ENCODE measurements around the gene CLASP1. TPM values are rescaled to one million over a fixed set of nuclear protein-coding genes. Genes with fewer than 3 reads are reported as not detected.

The CLASP1 gene
- total and polyA plus RNA-seq, 2 donors: 25.4 to 109 TPM

GRCh38 chr2:121550669-121551068 is 98.6 kb downstream of the CLASP1 start:
- H3K4me3 ChIP-seq (ENCODE audit: low read depth, low read length): no peak overlapping the region
- H3K4me1 ChIP-seq (ENCODE audit: insufficient read depth): peaks cover 2% of the 10 kb centered on the region
- WGBS: 84% methylated on average over 2 of the region's 2 CpGs
- no peak overlapping the region for H3K27ac ChIP-seq (ENCODE audit: low read depth)
- no peaks in the 10 kb centered on the region for H3K36me3 ChIP-seq (ENCODE audit: insufficient read depth)
- DNase-seq (ENCODE audit: extremely low spot score): no peak

DNA sequence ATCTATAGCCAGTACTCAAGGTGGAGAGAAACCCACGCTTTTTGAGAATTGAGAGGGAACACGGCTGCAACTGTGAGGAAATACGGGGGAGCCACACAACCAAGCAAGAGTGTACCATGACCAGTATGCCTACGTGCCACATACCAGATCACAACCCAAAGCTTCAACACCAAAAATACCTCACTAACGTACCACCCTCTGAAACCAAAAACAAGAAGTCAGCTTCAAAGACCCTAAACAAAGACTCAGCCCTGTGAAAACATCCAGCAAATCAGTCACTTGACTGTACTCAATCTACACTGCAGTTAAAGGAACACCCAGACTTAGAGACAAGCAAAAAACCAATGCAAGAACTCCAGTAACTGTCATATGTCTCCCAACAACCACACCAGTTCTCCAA is 101.6 kb downstream of the CLASP1 start:
- Histone ChIP-seq H3K36me3 (ENCODE audit: insufficient read depth) (no peaks in the 10 kb centered on the region), H3K27ac (ENCODE audit: low read depth) (no peak overlapping the region), H3K4me3 (ENCODE audit: low read depth, low read length) (no peak overlapping the region), H3K4me1 (ENCODE audit: insufficient read depth) (peaks cover 2% of the 10 kb centered on the region)
- WGBS: 95% methylated on average over 5 of the region's 5 CpGs
- no peak for DNase-seq (ENCODE audit: extremely low spot score)

- DNase-seq (ENCODE audit: extremely low spot score): no peak
- no peak overlapping the region for H3K27ac ChIP-seq (ENCODE audit: low read depth)
- H3K4me1 ChIP-seq (ENCODE audit: insufficient read depth): peaks cover 2% of the 10 kb centered on the region
- WGBS: 93% methylated on average over 2 of the region's 2 CpGs
- H3K4me3 ChIP-seq (ENCODE audit: low read depth, low read length): no peak overlapping the region
- H3K36me3 ChIP-seq (ENCODE audit: insufficient read depth): no peaks in the 10 kb centered on the region
Observed at GRCh38 chr2:121545913-121546312, 103.3 kb downstream of the CLASP1 start.

DNA sequence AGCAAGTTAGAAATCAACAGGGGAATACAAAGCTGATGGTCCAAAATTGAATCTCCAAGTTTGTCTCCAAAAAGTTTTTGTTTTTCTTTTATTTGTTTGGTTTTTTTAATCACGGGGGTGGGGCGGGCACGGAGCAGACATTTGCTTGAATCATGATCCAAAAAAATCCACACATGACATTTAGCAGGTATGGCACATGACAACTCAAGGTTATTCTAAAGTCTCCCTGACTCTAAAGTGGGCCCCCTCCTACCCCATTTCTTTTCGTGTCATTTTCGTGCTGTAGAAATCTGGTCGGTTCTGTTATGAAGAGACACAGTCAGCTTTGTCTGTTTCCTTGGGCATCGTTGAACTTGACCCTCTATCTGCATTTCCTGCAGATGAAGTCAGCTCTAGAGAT is 104.0 kb downstream of the CLASP1 start:
- no peak overlapping the region for H3K4me3 ChIP-seq (ENCODE audit: low read depth, low read length)
- DNase-seq (ENCODE audit: extremely low spot score): no peak
- no peak overlapping the region for H3K27ac ChIP-seq (ENCODE audit: low read depth)
- H3K4me1 ChIP-seq (ENCODE audit: insufficient read depth): peaks cover 2% of the 10 kb centered on the region
- WGBS: 81% methylated on average over 7 of the region's 7 CpGs
- H3K36me3 ChIP-seq (ENCODE audit: insufficient read depth): no peaks in the 10 kb centered on the region

DNA sequence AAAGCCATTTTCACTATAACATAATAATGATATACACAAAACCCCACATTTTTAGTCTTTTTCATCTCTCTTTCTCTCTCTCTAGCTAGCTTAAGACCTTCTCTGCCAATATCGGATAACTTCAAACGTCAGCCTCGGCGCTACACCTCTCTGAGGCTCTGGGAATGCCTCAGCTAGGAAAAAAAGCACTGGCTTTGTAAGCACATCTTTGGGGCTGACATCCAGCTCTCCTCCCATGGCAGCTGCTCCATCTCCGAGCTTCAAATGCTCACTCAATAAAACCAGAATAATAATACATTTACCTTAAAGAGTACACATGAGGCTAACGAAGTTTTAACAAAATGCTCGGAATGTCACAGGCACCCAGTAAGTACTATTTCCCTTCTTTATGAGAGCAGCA is 107.8 kb downstream of the CLASP1 start:
- 40% methylated on average over 7 of the region's 7 CpGs for WGBS
- Histone ChIP-seq H3K27ac (ENCODE audit: low read depth) (no peak overlapping the region), H3K4me1 (ENCODE audit: insufficient read depth) (peaks cover 2% of the 10 kb centered on the region), H3K4me3 (ENCODE audit: low read depth, low read length) (no peak overlapping the region), H3K36me3 (ENCODE audit: insufficient read depth) (no peaks in the 10 kb centered on the region)
- no peak for DNase-seq (ENCODE audit: extremely low spot score)

DNA sequence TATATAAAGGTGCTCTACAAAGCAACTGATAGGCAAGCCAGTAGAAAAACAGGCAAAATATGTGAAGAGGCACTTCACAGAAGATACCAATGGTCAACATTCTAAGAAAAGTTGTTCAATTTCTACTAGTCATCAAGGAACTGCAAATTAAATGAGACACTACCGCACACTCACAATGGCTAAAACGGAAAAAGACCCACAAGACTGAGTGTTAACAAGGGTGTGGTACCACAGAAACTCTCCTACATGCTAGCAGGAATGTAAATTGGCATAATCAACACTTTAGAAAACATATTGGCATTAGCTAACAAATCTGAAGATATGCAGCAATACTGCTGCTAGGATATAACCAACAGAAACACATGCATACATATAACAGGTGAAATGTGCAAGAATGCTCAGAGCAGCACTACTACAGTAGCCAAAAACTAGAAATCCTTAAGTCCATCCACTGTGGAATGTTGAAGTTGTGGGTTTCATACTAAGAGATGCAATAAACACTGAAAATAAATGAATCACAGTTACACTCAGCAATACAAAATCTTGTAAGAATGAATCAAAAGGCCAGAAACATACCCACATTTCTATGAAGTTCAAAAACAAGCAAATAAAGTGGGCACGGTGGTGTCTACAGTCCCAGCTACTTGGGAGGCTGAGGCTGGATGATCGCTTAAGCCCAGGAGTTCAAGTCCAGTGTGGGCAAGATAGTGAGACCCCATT is 109.4 kb downstream of the CLASP1 start:
- H3K4me1 ChIP-seq (ENCODE audit: insufficient read depth): no peaks in the 10 kb centered on the region
- DNase-seq (ENCODE audit: extremely low spot score): no peak
- 90% methylated on average over 4 of the region's 4 CpGs for WGBS
- no peak overlapping the region for H3K4me3 ChIP-seq (ENCODE audit: low read depth, low read length)
- H3K27ac ChIP-seq (ENCODE audit: low read depth): no peak overlapping the region
- H3K36me3 ChIP-seq (ENCODE audit: insufficient read depth): no peaks in the 10 kb centered on the region

DNA sequence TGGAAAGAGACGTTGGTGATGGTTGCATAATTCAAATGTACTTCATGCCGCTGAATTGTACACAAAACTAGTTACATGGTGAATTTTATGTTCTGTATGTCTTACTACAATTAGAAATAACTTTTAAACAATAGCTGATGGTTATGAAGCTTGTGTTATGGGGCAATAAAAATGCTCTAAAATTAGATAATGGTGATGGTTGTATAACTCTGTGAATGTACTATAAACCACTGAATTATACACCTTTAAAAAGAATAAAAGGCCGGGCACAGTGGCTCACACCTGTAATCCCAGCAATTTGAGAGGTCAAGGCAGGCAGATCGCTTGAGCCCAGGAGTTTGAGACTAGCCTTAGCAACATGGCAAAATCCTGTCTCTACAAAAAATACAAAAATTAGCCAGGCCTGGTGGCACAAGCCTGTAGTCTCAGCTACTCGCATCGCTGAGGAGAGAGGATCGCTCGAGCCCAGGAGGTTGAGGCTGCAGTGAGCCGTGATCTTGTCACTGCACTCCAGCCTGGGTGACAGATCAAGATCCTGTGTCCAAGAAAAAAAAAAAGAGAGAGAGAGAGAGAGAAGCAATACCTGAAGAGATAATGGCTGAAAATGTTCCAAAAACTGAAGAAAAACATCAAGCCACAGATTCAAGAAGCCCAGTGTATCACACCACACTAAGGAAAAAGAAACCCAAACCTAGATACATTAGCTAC is 112.3 kb downstream of the CLASP1 start:
- 89% methylated on average over 9 of the region's 9 CpGs for WGBS
- Histone ChIP-seq H3K4me1 (ENCODE audit: insufficient read depth) (no peaks in the 10 kb centered on the region), H3K27ac (ENCODE audit: low read depth) (no peak overlapping the region), H3K36me3 (ENCODE audit: insufficient read depth) (no peaks in the 10 kb centered on the region), H3K4me3 (ENCODE audit: low read depth, low read length) (no peak overlapping the region)
- DNase-seq (ENCODE audit: extremely low spot score): no peak

- Histone ChIP-seq H3K4me3 (ENCODE audit: low read depth, low read length) (no peak overlapping the region), H3K27ac (ENCODE audit: low read depth) (no peak overlapping the region), H3K36me3 (ENCODE audit: insufficient read depth) (no peaks in the 10 kb centered on the region), H3K4me1 (ENCODE audit: insufficient read depth) (no peaks in the 10 kb centered on the region)
- 81% methylated on average over 1 of the region's 1 CpG for WGBS
- no peak for DNase-seq (ENCODE audit: extremely low spot score)
Observed at GRCh38 chr2:121536347-121536746, 112.9 kb downstream of the CLASP1 start.

DNA sequence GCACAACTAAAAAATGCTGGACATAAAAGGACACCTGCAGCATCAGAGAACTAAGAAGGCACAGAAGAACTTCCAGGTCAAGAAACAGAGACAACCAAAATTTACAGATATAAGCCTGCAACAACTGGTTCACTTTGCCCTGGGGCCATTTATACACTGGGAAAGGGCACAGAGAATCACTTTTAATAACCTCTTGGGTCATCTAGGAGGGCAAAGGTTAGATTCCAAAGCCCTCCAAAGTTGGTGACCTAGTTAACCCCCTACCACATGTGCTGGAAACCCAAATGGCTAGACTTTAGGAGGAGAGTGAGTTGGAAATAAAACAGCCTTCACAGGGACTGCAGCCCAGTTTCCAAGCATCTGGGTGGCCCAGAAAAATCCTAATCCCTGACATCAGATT is 115.3 kb downstream of the CLASP1 start:
- no peak overlapping the region for H3K27ac ChIP-seq (ENCODE audit: low read depth)
- H3K4me1 ChIP-seq (ENCODE audit: insufficient read depth): no peaks in the 10 kb centered on the region
- H3K4me3 ChIP-seq (ENCODE audit: low read depth, low read length): no peak overlapping the region
- DNase-seq (ENCODE audit: extremely low spot score): no peak
- H3K36me3 ChIP-seq (ENCODE audit: insufficient read depth): no peaks in the 10 kb centered on the region

GRCh38 chr2:121532894-121533293 is 116.4 kb downstream of the CLASP1 start:
- 61% methylated on average over 6 of the region's 6 CpGs for WGBS
- H3K4me3 ChIP-seq (ENCODE audit: low read depth, low read length): no peak overlapping the region
- no peak for DNase-seq (ENCODE audit: extremely low spot score)
- H3K4me1 ChIP-seq (ENCODE audit: insufficient read depth): no peaks in the 10 kb centered on the region
- H3K36me3 ChIP-seq (ENCODE audit: insufficient read depth): no peaks in the 10 kb centered on the region
- H3K27ac ChIP-seq (ENCODE audit: low read depth): no peak overlapping the region

DNA sequence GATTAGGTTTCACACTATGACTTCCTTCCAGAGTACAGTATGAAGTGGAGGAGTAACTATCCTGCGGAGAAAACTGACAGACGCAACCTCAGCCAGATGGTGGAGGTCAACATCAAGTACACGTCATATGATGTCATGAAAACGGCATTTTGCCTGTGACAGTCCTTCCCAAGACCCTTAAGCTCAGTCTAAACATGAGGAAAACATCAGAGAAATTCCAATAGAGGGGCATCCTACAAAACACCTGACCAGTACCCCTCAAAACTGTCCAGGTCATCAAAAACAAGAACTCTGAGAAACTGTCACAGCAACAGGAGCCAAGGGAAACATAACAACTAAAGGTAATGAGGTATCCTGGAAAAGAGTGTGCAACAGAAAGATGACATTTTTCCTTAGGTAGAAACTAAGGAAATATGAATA is 116.9 kb downstream of the CLASP1 start:
- no peak overlapping the region for H3K27ac ChIP-seq (ENCODE audit: low read depth)
- WGBS: 55% methylated on average over 4 of the region's 4 CpGs
- no peaks in the 10 kb centered on the region for H3K4me1 ChIP-seq (ENCODE audit: insufficient read depth)
- DNase-seq (ENCODE audit: extremely low spot score): no peak
- H3K4me3 ChIP-seq (ENCODE audit: low read depth, low read length): no peak overlapping the region
- no peaks in the 10 kb centered on the region for H3K36me3 ChIP-seq (ENCODE audit: insufficient read depth)

- Histone ChIP-seq H3K27ac (ENCODE audit: low read depth) (peak overlapping the region; percentile 83), H3K4me3 (ENCODE audit: low read depth, low read length) (peak overlapping the region; percentile 50), H3K4me1 (ENCODE audit: insufficient read depth) (no peaks in the 10 kb centered on the region), H3K36me3 (ENCODE audit: insufficient read depth) (no peaks in the 10 kb centered on the region)
- peak; percentile 83 for DNase-seq (ENCODE audit: extremely low spot score)
- WGBS: under 1% methylated on average over 46 of the region's 46 CpGs
Observed at GRCh38 chr2:121530212-121530705, 119.0 kb downstream of the CLASP1 start.

DNA sequence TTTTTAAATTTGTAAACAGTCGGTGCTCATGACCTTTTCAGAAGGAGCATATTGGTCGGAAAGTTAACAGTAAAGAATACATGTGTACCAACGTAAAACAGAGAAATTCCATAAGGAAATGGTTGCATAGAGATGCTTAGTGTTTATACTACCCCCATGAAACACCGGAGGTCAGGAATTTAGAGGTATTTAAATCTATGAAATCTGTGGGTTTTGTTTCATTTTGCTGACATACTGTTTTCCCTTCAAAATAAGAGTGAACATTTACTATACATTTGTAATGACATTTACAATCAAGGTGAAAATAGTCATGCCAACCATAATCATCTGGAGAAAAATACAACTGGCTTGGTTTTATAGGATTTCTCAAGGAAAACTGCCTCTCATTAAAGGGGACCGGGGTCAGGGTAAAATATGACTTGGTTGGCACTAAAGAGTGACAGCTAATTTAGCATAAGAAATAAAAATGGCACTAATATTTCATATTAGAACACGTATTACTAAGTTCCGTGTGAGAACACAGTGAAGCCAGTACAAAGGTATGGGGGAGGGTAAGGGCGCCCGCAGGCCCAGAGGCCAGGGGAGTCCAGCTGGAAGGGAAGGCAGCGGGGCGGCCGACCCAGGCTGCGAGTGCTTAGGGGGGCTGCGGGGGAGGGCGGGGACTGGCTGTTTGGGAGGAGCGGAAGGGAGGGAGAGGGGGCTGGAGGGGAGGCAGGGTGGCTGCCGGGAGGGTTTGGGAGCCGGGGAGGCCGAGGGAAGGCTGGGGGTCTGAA is 119.6 kb downstream of the CLASP1 start:
- Histone ChIP-seq H3K36me3 (ENCODE audit: insufficient read depth) (no peaks in the 10 kb centered on the region), H3K4me1 (ENCODE audit: insufficient read depth) (no peaks in the 10 kb centered on the region), H3K27ac (ENCODE audit: low read depth) (peak overlapping the region; percentile 3), H3K4me3 (ENCODE audit: low read depth, low read length) (peak overlapping the region; percentile 50)
- 8% methylated on average over 19 of the region's 19 CpGs for WGBS
- DNase-seq (ENCODE audit: extremely low spot score): peak; percentile 56
